Measurements from ENCODE around the gene ADARB2. TPM values are rescaled to one million over a fixed set of nuclear protein-coding genes. Genes with fewer than 3 reads are reported as not detected.

Gene ADARB2
- total and polyA plus RNA-seq, 2 experiments from 2014 or later: 2.0 to 5.0 TPM

DNA sequence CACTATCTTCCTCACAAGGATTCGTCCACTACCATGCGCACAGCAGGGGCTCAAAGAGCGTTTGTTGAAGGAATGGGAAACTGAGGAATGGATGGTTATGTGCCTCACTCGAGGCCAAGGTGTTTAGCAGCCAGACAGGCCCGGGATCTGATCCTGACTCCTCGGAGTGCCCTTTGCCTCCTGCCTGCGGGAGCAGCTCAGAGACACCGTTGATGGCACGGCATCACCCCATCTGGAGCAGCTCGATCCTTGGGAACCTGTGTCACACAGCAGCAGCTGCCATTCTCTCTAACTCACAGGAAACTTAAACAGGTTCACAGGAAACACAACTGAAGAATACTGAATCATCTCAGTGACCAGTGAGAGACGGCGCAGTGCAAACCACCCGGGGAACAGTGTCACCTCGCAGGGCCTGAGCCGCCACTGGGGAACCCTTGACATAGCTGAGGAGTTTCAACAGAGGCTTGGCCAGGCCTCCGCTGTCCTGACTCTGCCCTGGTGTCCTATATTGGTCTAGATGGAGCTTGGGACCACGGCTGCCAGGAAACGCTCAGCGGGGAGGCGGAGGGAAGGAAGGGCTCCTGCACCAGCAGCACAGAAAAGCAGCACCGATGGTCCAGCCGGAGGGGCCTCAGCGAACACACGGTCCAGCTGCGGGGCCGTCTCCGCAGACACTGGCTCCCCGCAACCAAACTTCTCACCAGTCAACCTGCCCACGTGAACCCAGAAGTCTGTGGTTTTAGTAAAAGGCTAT is 169.4 kb downstream of the ADARB2 start:
- Histone ChIP-seq H3K4me2 (no peak overlapping the region), H3K79me2 (replicated peaks; ENCODE audit: insufficient read depth) (no peaks in the 10 kb centered on the region), H4K20me1 (replicated peaks; ENCODE audit: insufficient read depth) (no peaks in the 10 kb centered on the region), H3K27me3 (ENCODE audit: insufficient read depth) (no peaks in the 10 kb centered on the region), H3K27ac (ENCODE audit: low read depth) (no peak overlapping the region), H3F3A (replicated peaks; ENCODE audit: low read depth) (no peaks in the 10 kb centered on the region), H2AFZ (no peak overlapping the region), H3K36me3 (ENCODE audit: insufficient read depth) (no peaks in the 10 kb centered on the region), H3K9me2 (ENCODE audit: insufficient read depth) (no peaks in the 10 kb centered on the region), H3K4me1 (ENCODE audit: insufficient read depth) (no peaks in the 10 kb centered on the region), H3K4me3 (no peak overlapping the region)
- ATAC-seq: no peak
- Mint-ChIP-seq H3K4me3 (no peak overlapping the region), H3K27me3 (ENCODE audit: insufficient read depth, low read depth, poor library complexity) (peaks cover 7% of the 10 kb centered on the region), H3K27ac (no peak overlapping the region), H3K9me3 (no peaks in the 10 kb centered on the region; the same call in 2 of the 3 replicates), H3K36me3 (ENCODE audit: low read depth) (no peaks in the 10 kb centered on the region; the same call in 2 of the 3 replicates), H3K4me1 (no peaks in the 10 kb centered on the region; the same call in 2 of the 3 replicates)
- TF ChIP-seq, protein P1, sequence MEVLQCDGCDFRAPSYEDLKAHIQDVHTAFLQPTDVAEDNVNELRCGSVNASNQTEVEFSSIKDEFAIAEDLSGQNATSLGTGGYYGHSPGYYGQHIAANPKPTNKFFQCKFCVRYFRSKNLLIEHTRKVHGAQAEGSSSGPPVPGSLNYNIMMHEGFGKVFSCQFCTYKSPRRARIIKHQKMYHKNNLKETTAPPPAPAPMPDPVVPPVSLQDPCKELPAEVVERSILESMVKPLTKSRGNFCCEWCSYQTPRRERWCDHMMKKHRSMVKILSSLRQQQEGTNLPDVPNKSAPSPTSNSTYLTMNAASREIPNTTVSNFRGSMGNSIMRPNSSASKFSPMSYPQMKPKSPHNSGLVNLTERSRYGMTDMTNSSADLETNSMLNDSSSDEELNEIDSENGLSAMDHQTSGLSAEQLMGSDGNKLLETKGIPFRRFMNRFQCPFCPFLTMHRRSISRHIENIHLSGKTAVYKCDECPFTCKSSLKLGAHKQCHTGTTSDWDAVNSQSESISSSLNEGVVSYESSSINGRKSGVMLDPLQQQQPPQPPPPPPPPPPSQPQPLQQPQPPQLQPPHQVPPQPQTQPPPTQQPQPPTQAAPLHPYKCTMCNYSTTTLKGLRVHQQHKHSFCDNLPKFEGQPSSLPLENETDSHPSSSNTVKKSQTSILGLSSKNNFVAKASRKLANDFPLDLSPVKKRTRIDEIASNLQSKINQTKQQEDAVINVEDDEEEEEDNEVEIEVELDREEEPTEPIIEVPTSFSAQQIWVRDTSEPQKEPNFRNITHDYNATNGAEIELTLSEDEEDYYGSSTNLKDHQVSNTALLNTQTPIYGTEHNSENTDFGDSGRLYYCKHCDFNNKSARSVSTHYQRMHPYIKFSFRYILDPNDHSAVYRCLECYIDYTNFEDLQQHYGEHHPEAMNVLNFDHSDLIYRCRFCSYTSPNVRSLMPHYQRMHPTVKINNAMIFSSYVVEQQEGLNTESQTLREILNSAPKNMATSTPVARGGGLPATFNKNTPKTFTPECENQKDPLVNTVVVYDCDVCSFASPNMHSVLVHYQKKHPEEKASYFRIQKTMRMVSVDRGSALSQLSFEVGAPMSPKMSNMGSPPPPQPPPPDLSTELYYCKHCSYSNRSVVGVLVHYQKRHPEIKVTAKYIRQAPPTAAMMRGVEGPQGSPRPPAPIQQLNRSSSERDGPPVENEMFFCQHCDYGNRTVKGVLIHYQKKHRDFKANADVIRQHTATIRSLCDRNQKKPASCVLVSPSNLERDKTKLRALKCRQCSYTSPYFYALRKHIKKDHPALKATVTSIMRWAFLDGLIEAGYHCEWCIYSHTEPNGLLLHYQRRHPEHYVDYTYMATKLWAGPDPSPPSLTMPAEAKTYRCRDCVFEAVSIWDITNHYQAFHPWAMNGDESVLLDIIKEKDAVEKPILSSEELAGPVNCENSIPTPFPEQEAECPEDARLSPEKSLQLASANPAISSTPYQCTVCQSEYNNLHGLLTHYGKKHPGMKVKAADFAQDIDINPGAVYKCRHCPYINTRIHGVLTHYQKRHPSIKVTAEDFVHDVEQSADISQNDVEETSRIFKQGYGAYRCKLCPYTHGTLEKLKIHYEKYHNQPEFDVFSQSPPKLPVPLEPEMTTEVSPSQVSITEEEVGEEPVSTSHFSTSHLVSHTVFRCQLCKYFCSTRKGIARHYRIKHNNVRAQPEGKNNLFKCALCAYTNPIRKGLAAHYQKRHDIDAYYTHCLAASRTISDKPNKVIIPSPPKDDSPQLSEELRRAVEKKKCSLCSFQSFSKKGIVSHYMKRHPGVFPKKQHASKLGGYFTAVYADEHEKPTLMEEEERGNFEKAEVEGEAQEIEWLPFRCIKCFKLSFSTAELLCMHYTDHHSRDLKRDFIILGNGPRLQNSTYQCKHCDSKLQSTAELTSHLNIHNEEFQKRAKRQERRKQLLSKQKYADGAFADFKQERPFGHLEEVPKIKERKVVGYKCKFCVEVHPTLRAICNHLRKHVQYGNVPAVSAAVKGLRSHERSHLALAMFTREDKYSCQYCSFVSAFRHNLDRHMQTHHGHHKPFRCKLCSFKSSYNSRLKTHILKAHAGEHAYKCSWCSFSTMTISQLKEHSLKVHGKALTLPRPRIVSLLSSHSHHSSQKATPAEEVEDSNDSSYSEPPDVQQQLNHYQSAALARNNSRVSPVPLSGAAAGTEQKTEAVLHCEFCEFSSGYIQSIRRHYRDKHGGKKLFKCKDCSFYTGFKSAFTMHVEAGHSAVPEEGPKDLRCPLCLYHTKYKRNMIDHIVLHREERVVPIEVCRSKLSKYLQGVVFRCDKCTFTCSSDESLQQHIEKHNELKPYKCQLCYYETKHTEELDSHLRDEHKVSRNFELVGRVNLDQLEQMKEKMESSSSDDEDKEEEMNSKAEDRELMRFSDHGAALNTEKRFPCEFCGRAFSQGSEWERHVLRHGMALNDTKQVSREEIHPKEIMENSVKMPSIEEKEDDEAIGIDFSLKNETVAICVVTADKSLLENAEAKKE (CRISPR knock-in tag; IDR thresholded peaks at IDR 0.05): no peak
- TF ChIP-seq ZNF114 (CRISPR knock-in tag; IDR thresholded peaks at IDR 0.05): no peak
- TF ChIP-seq JUNB (IDR thresholded peaks at IDR 0.05; ENCODE audit: unreplicated experiment): no peak
- TF ChIP-seq ZNF331 (CRISPR knock-in tag; IDR thresholded peaks at IDR 0.05; ENCODE audit: low read depth): no peak
- TF ChIP-seq, protein P2, sequence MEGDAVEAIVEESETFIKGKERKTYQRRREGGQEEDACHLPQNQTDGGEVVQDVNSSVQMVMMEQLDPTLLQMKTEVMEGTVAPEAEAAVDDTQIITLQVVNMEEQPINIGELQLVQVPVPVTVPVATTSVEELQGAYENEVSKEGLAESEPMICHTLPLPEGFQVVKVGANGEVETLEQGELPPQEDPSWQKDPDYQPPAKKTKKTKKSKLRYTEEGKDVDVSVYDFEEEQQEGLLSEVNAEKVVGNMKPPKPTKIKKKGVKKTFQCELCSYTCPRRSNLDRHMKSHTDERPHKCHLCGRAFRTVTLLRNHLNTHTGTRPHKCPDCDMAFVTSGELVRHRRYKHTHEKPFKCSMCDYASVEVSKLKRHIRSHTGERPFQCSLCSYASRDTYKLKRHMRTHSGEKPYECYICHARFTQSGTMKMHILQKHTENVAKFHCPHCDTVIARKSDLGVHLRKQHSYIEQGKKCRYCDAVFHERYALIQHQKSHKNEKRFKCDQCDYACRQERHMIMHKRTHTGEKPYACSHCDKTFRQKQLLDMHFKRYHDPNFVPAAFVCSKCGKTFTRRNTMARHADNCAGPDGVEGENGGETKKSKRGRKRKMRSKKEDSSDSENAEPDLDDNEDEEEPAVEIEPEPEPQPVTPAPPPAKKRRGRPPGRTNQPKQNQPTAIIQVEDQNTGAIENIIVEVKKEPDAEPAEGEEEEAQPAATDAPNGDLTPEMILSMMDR (conservative IDR thresholded peaks at IDR 0.05; ENCODE audit: low read depth in 2 of 2): no peak
- TF ChIP-seq, protein P3, sequence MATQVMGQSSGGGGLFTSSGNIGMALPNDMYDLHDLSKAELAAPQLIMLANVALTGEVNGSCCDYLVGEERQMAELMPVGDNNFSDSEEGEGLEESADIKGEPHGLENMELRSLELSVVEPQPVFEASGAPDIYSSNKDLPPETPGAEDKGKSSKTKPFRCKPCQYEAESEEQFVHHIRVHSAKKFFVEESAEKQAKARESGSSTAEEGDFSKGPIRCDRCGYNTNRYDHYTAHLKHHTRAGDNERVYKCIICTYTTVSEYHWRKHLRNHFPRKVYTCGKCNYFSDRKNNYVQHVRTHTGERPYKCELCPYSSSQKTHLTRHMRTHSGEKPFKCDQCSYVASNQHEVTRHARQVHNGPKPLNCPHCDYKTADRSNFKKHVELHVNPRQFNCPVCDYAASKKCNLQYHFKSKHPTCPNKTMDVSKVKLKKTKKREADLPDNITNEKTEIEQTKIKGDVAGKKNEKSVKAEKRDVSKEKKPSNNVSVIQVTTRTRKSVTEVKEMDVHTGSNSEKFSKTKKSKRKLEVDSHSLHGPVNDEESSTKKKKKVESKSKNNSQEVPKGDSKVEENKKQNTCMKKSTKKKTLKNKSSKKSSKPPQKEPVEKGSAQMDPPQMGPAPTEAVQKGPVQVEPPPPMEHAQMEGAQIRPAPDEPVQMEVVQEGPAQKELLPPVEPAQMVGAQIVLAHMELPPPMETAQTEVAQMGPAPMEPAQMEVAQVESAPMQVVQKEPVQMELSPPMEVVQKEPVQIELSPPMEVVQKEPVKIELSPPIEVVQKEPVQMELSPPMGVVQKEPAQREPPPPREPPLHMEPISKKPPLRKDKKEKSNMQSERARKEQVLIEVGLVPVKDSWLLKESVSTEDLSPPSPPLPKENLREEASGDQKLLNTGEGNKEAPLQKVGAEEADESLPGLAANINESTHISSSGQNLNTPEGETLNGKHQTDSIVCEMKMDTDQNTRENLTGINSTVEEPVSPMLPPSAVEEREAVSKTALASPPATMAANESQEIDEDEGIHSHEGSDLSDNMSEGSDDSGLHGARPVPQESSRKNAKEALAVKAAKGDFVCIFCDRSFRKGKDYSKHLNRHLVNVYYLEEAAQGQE (IDR thresholded peaks at IDR 0.05; ENCODE audit: unreplicated experiment): no peak
- TF ChIP-seq STAT1 (IDR thresholded peaks at IDR 0.05; ENCODE audit: unreplicated experiment): no peak
- TF ChIP-seq POLR2AphosphoS5 (IDR thresholded peaks at IDR 0.05; ENCODE audit: low read depth): no peak
- no peak for TF ChIP-seq NANOG (IDR thresholded peaks at IDR 0.05; ENCODE audit: borderline replicate concordance)
- TF ChIP-seq, protein P4, sequence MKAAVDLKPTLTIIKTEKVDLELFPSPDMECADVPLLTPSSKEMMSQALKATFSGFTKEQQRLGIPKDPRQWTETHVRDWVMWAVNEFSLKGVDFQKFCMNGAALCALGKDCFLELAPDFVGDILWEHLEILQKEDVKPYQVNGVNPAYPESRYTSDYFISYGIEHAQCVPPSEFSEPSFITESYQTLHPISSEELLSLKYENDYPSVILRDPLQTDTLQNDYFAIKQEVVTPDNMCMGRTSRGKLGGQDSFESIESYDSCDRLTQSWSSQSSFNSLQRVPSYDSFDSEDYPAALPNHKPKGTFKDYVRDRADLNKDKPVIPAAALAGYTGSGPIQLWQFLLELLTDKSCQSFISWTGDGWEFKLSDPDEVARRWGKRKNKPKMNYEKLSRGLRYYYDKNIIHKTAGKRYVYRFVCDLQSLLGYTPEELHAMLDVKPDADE (IDR thresholded peaks at IDR 0.05): no peak
- no peak for TF ChIP-seq EZH2phosphoT487 (IDR thresholded peaks at IDR 0.05; ENCODE audit: unreplicated experiment)
- TF ChIP-seq EZH2 (IDR thresholded peaks at IDR 0.05; ENCODE audit: low read depth, unreplicated experiment): no peak
- no peak for TF ChIP-seq CREB1 (CRISPR knock-in tag; IDR thresholded peaks at IDR 0.05; ENCODE audit: low read depth)
- no peak for DNase-seq (ENCODE audit: low spot score)
